Activated CD4-positive, CD25-positive, alpha-beta regulatory T cell treated with anti-CD3 and anti-CD28 coated beads, Interleukin-2, amount 50 U/mL, for 72 hours (primary cell): ENCODE data around the gene PIGA.
"Not testable (repeated sequence)": the region's sequence is repeated elsewhere in the genome, so short reads cannot be mapped to it uniquely, and the experiment has no call there.

Source experiments
- DNase-seq: peaks from one replicate; pipeline ENCODE4 v3.0.0; 2021

The PIGA gene

GRCh38 chrX:15320297-15320696 lies 15.0 kb downstream of the PIGA start:
- no peak for DNase-seq

DNA sequence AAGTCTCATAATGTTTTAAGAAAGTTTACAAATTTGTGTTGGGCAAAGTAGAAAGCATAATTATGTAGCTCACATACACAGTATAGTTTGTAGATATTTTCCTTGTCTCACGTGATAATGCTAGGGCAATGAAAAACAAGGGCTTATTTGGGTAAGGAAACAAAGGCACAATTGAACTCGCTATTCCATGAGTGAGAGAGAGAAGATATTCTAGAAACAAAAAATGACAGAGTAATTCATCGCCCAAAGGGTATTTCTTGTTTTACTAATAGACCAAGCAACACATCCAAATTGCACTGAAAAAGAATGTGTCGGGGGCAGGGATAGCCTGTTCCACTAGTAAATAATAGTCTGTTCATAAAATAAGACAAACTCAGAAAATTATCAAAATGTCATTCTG lies 16.2 kb downstream of the PIGA start:
- DNase-seq, result no peak

DNA sequence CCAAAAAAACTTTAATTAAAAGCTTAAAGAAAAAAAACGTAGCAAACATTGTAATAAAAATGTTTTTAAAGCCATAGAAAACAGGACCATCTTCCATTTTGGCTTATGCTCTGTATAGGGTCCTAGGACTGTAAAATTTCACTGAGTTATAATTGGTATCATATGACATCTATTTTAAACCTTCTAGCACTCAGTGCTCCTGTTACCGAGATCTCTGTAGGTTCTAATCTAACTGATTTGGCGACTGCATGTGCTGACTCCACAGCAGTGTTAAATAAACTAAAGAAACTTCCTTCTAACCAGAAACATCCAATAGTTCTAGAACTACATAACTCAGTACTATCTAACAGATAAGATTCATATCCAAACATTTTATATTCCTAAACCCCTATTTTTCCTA lies 19.8 kb downstream of the PIGA start, which contains the start of gene ASB11:
Gene ASB11, minus strand, starts transcription at position 132 of the 400 bp plus-strand sequence. Its CDS starts 35 bp downstream, at position 97.
- DNase-seq, result no peak

DNA sequence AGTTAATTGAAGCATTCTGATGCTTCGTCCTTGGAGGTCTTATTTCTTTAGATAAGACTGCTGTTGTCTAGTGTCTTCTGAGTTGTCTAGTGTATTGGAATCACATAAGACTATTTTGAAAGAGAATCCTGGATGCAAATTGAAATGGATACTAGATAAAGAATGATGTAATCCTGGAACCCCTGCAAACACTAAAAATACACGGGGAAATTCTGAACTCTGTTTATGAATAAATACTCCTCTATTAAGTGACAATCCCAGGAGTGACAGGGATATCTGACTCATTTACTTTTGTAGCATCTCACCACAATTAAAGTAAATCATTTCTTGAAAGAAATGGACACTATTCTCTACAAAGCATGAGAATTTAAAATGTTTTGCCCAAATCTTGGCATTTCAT lies 20.9 kb downstream of the PIGA start:
- DNase-seq, result no peak

DNA sequence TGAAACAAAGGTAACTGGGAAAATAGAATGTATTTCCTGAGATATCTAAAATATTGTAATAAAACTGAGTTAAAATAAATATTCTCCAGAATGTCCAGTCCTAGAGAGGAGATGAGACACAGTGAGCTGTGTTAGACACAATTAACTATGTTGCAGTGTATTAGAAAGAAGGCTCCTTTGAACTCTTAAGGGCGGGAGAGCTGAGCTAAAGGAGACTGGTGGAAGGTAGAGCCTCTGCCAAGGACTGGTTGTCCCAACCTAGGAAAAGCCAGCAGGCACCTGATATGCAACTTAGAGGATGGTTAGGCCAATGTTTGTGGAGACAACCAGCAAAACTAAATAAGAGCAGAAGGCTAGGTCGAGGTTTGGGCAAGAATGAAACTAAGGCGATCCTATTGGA lies 24.2 kb downstream of the PIGA start:
- no peak for DNase-seq

GRCh38 chrX:15310117-15310516 lies 25.2 kb downstream of the PIGA start:
- DNase-seq, result no peak

- DNase-seq, result not testable (repeated sequence)
Observed at GRCh38 chrX:15305899-15306298, 29.4 kb downstream of the PIGA start.

- DNase-seq, result no peak
Observed at GRCh38 chrX:15301924-15302323, 33.4 kb downstream of the PIGA start.

- DNase-seq, result no peak
Observed at GRCh38 chrX:15299941-15300851, 35.1 kb downstream of the PIGA start.

- DNase-seq, result no peak
Observed at GRCh38 chrX:15298780-15299179, 36.5 kb downstream of the PIGA start.

DNA sequence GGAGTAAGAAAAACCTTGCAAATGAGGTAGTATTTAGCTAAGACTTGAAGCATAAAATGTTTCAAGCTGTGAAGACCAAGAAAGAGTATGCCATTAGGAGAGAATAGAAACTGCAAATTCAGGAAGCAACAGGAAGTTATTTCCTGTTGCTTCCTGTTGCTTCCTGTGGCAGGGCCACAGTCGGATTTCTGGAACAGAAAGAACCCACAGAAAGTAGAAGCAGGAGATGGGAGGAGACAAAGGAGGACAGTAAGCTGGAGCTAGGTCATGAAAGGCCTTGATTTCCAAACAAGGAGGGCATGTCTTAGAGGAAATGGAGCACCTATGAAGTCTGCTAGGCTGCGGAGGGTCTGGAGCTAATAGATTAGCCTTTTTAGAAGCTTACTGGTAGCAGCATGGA lies 37.1 kb downstream of the PIGA start:
- DNase-seq, result no peak

GRCh38 chrX:15293451-15293850 lies 41.9 kb downstream of the PIGA start:
- no peak for DNase-seq

DNA sequence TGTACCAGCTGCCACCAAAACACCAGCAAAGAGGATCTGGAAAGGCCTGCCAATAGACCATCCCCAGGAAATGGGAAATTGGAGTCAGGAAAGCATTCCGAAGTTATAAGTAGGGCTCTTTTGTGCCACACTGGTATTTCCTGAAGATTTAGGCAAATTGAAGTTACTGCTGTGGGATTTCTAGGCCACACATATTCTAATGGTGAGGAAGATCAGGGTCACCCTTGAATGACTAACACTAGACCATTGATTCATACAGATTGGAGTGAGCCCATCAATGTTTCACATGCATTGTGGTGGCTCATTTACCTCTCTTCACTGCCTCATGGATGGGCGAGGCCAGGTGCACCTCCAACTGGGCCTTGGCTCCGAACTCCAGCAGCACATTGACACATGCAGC lies 42.5 kb downstream of the PIGA start:
- no peak for DNase-seq

GRCh38 chrX:15277604-15278003 lies 57.7 kb downstream of the PIGA start:
- no peak for DNase-seq

- no peak for DNase-seq
Observed at GRCh38 chrX:15274946-15275345, 60.4 kb downstream of the PIGA start.

- DNase-seq, result not testable (repeated sequence)
Observed at GRCh38 chrX:15273275-15273674, 62.0 kb downstream of the PIGA start.

- DNase-seq, result no peak
Observed at GRCh38 chrX:15271757-15272156, 63.6 kb downstream of the PIGA start.

GRCh38 chrX:15269618-15270521 lies 65.5 kb downstream of the PIGA start, which contains the start of gene ASB9:
Gene ASB9 (minus strand): TSS chrX:15270083. CDS start chrX:15269874, 209 bp downstream.
- DNase-seq, result no peak
